ENCODE data around the gene CLIP3.
"Not testable (repeated sequence)": the region's sequence is repeated elsewhere in the genome, so short reads cannot be mapped to it uniquely, and the experiment has no call there.

CLIP3 gene

GRCh38 chr19:36049080-36049698 lies 16.5 kb upstream of the CLIP3 start:
- no peak for DNase-seq (ENCODE audit: low read depth in 2 of 2)

GRCh38 chr19:36047835-36048234 lies 15.2 kb upstream of the CLIP3 start:
- no peak for DNase-seq (ENCODE audit: low read depth in 2 of 2)

- no peak for DNase-seq (ENCODE audit: low read depth in 2 of 2)
These were observed 13.9 kb upstream of the CLIP3 start for GRCh38 chr19:36046443-36047050.

GRCh38 chr19:36043952-36044351 lies 11.3 kb upstream of the CLIP3 start:
- DNase-seq (ENCODE audit: low read depth in 2 of 2), result no peak

- DNase-seq (ENCODE audit: low read depth in 2 of 2), result no peak
These were observed 9.2 kb upstream of the CLIP3 start for GRCh38 chr19:36041831-36042230.

GRCh38 chr19:36041092-36041491 lies 8.4 kb upstream of the CLIP3 start:
- DNase-seq (ENCODE audit: low read depth in 2 of 2), result not testable (repeated sequence)

- DNase-seq (ENCODE audit: low read depth in 2 of 2), result no peak
These were observed 7.8 kb upstream of the CLIP3 start for GRCh38 chr19:36040495-36040894.

- DNase-seq (ENCODE audit: low read depth in 2 of 2), result no peak
These were observed 1.4 kb downstream of the CLIP3 start for GRCh38 chr19:36031308-36031707.

- DNase-seq (ENCODE audit: low read depth in 2 of 2), result no peak
These were observed 2.2 kb downstream of the CLIP3 start for GRCh38 chr19:36030264-36031148.

- DNase-seq (ENCODE audit: low read depth in 2 of 2), result no peak
These were observed 4.2 kb downstream of the CLIP3 start for GRCh38 chr19:36028313-36029041.

- DNase-seq (ENCODE audit: low read depth in 2 of 2), result no peak
These were observed 5.0 kb downstream of the CLIP3 start for GRCh38 chr19:36027696-36028095.

- DNase-seq (ENCODE audit: low read depth in 2 of 2), result no peak
These were observed 6.4 kb downstream of the CLIP3 start for GRCh38 chr19:36026091-36026876.

- no peak for DNase-seq (ENCODE audit: low read depth in 2 of 2)
These were observed 7.1 kb downstream of the CLIP3 start for GRCh38 chr19:36025541-36025940.

- no peak for DNase-seq (ENCODE audit: low read depth in 2 of 2)
These were observed 9.2 kb downstream of the CLIP3 start for GRCh38 chr19:36023432-36023831.

GRCh38 chr19:36019061-36019670 lies 13.5 kb downstream of the CLIP3 start:
- DNase-seq (ENCODE audit: low read depth in 2 of 2), result no peak

GRCh38 chr19:36014012-36014924 lies 18.4 kb downstream of the CLIP3 start, which contains the start of gene ALKBH6:
TSS of gene ALKBH6 (minus strand) at chr19:36014213. CDS start at chr19:36013397, 816 bp downstream.
- peak; percentile 100 for DNase-seq (ENCODE audit: low read depth in 2 of 2)

GRCh38 chr19:36013280-36014011 lies 19.2 kb downstream of the CLIP3 start:
- no peak for DNase-seq (ENCODE audit: low read depth in 2 of 2)

GRCh38 chr19:36010402-36010801 lies 22.3 kb downstream of the CLIP3 start:
- no peak for DNase-seq (ENCODE audit: low read depth in 2 of 2)

Data from stimulated activated CD8-positive, alpha-beta memory T cell treated with anti-CD3 and anti-CD28 coated beads, Interleukin-15, amount 100 ng/mL, for 48 hours (primary cell).